HL-60 (cell line): ENCODE data around the gene MYEF2.

Source experiments
- DNase-seq, 2 experiments: peaks; one replicate each; pipeline ENCODE4 v3.0.0-alpha.2; 2010 to 2020; ENCODE audit warnings: low read depth in 1 of 2, low spot score in 1 of 2
- H3K27ac ChIP-seq: fragments of 250-450 bp; sonication (Bioruptor Pico); replicated peaks from 2 replicates; pipeline ENCODE4 v1.5.1; 2020; ENCODE audit warnings: mild to moderate bottlenecking, moderate library complexity
- H3K27me3 ChIP-seq: fragments of 250-450 bp; sonication (Bioruptor Pico); 2 replicates; pipeline ENCODE4 v1.5.1; 2021; ENCODE audit warnings: mild to moderate bottlenecking, moderate library complexity; ENCODE audit not compliant: insufficient read depth, poor library complexity, severe bottlenecking
- H3K4me3 ChIP-seq: replicated peaks from 2 replicates; pipeline ENCODE4 v1.5.1; 2011; ENCODE audit warnings: mild to moderate bottlenecking, control low read depth, low read length; ENCODE audit not compliant: insufficient read depth
- GABPA ChIP-seq: IDR thresholded peaks from 2 replicates; pipeline ENCODE4 v1.6.1; 2012; ENCODE audit warnings: low read depth
- POLR2AphosphoS5 ChIP-seq: IDR thresholded peaks from 2 replicates; pipeline ENCODE4 v1.6.1; 2012; ENCODE audit warnings: low read depth
- SPI1 ChIP-seq: IDR thresholded peaks from 2 replicates; pipeline ENCODE4 v1.6.1; 2012; ENCODE audit warnings: low read depth, mild to moderate bottlenecking, borderline replicate concordance
- TF ChIP-seq, protein P1 (sequence below): IDR thresholded peaks from one replicate; pipeline ENCODE4 v1.5.1; 2011; ENCODE audit warnings: low read length, control low read depth, inconsistent platforms; ENCODE audit not compliant: insufficient read depth
- TF ChIP-seq, protein P2 (sequence below): IDR thresholded peaks from 2 replicates; pipeline ENCODE4 v1.6.1; 2012; ENCODE audit warnings: low read depth; ENCODE audit not compliant: insufficient replicate concordance

MYEF2 gene

GRCh38 chr15:48176112-48176511, 2.0 kb downstream of the MYEF2 start:
- Histone ChIP-seq H3K27ac (no peak overlapping the region), H3K4me3 (no peak overlapping the region), H3K27me3 (peaks cover 25% of the 10 kb centered on the region)
- no peak for DNase-seq
- TF ChIP-seq POLR2AphosphoS5 (no peak), GABPA (no peak)
- TF ChIP-seq, protein P1, sequence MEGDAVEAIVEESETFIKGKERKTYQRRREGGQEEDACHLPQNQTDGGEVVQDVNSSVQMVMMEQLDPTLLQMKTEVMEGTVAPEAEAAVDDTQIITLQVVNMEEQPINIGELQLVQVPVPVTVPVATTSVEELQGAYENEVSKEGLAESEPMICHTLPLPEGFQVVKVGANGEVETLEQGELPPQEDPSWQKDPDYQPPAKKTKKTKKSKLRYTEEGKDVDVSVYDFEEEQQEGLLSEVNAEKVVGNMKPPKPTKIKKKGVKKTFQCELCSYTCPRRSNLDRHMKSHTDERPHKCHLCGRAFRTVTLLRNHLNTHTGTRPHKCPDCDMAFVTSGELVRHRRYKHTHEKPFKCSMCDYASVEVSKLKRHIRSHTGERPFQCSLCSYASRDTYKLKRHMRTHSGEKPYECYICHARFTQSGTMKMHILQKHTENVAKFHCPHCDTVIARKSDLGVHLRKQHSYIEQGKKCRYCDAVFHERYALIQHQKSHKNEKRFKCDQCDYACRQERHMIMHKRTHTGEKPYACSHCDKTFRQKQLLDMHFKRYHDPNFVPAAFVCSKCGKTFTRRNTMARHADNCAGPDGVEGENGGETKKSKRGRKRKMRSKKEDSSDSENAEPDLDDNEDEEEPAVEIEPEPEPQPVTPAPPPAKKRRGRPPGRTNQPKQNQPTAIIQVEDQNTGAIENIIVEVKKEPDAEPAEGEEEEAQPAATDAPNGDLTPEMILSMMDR: no peak
- TF ChIP-seq, protein P2, sequence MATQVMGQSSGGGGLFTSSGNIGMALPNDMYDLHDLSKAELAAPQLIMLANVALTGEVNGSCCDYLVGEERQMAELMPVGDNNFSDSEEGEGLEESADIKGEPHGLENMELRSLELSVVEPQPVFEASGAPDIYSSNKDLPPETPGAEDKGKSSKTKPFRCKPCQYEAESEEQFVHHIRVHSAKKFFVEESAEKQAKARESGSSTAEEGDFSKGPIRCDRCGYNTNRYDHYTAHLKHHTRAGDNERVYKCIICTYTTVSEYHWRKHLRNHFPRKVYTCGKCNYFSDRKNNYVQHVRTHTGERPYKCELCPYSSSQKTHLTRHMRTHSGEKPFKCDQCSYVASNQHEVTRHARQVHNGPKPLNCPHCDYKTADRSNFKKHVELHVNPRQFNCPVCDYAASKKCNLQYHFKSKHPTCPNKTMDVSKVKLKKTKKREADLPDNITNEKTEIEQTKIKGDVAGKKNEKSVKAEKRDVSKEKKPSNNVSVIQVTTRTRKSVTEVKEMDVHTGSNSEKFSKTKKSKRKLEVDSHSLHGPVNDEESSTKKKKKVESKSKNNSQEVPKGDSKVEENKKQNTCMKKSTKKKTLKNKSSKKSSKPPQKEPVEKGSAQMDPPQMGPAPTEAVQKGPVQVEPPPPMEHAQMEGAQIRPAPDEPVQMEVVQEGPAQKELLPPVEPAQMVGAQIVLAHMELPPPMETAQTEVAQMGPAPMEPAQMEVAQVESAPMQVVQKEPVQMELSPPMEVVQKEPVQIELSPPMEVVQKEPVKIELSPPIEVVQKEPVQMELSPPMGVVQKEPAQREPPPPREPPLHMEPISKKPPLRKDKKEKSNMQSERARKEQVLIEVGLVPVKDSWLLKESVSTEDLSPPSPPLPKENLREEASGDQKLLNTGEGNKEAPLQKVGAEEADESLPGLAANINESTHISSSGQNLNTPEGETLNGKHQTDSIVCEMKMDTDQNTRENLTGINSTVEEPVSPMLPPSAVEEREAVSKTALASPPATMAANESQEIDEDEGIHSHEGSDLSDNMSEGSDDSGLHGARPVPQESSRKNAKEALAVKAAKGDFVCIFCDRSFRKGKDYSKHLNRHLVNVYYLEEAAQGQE: no peak

GRCh38 chr15:48175126-48175525, 3.0 kb downstream of the MYEF2 start:
- DNase-seq: no peak
- Histone ChIP-seq H3K27me3 (peaks cover 25% of the 10 kb centered on the region), H3K4me3 (no peak overlapping the region), H3K27ac (no peak overlapping the region)
- no peak for TF ChIP-seq GABPA

DNA sequence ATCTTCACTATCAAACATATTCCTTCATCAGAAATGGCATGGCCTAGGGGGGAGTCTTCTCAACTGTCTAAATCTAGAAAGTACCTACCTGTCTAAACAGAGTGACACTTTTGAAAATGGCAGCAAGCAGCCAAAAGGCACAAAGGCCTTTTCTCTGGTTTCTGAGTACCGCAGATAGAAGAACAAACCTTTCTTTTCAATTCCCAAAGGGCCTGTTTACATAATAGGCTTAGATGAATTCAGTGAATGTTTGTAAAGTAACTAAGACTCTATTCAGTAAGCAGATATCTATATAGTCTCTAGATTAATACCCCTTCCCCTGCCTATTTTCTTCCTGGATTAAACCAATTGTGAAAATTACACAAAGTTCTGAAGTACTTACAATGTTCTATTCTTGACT, 7.1 kb downstream of the MYEF2 start:
- DNase-seq: no peak
- Histone ChIP-seq H3K27me3 (peaks cover 18% of the 10 kb centered on the region), H3K27ac (no peak overlapping the region), H3K4me3 (no peak overlapping the region)
- no peak for TF ChIP-seq POLR2AphosphoS5
- no peak for TF ChIP-seq SPI1
- no peak for TF ChIP-seq GABPA
- TF ChIP-seq, protein P1: no peak
- TF ChIP-seq, protein P2: no peak

- DNase-seq: no peak
- no peak overlapping the region for H3K4me3 ChIP-seq
- H3K27ac ChIP-seq: no peak overlapping the region
- peaks cover 9% of the 10 kb centered on the region for H3K27me3 ChIP-seq
- TF ChIP-seq, protein P2: no peak
- TF ChIP-seq POLR2AphosphoS5: no peak
- TF ChIP-seq, protein P1: no peak
- no peak for TF ChIP-seq SPI1
- TF ChIP-seq GABPA: no peak
Measured at GRCh38 chr15:48168616-48169015, 9.5 kb downstream of the MYEF2 start.
